GM04503 (cell line): ENCODE data around the gene MAP1B.
"Not testable (repeated sequence)": the region's sequence is repeated elsewhere in the genome, so short reads cannot be mapped to it uniquely, and the experiment has no call there.

Experiments
- DNase-seq: peaks from one replicate; pipeline ENCODE4 v3.0.0-alpha.2; 2012; ENCODE audit warnings: low read depth

The MAP1B gene

DNA sequence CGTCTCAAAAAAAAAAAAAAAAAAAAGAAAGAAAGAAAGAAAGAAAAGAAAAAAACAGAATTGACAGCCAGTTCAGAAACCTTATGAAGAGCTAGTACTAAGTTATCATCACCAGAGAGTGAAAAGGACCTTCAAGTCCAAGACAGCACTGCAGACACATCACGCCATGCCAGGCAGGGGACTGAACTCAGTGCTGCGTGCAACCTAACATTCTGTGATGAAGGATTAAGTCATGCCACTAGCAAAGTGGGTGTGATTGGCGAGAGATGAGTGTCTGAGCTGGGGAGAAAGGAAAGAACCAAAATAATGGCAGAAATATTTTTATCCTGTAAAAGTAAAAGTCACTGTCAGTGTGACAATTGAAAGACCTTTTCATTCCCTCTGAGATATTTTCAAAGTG lies 54.7 kb downstream of the MAP1B start:
- DNase-seq, result no peak

DNA sequence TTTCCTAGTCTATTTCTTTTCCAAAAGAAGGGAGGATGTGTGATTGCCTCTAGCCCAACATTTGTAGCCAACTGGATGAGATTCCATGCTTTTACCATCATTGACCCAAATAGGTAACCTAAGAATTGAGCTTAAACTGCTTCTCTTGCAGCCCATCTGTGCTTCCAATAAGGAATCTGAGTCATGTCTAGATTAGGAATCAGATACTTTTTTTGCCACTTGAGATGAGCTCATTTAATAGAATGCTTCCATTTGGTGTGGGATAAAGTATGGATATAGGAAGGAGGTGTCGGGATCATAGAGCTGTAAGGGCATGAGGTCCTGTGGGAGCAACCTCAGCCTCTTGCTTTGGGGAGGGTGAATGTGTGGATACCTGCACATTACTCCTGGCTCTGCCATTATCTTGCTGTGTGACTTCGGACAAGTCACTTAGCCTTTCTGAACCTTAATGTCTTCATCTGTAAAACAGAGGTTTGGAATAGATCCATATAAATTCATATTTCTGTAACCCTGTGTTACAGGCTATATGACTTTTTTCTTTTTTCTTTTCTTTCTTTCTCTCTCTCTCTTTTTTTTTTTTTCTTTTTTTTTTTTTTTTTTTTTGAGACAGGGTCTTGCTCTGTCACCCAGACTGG lies 56.2 kb downstream of the MAP1B start:
- DNase-seq, result no peak

DNA sequence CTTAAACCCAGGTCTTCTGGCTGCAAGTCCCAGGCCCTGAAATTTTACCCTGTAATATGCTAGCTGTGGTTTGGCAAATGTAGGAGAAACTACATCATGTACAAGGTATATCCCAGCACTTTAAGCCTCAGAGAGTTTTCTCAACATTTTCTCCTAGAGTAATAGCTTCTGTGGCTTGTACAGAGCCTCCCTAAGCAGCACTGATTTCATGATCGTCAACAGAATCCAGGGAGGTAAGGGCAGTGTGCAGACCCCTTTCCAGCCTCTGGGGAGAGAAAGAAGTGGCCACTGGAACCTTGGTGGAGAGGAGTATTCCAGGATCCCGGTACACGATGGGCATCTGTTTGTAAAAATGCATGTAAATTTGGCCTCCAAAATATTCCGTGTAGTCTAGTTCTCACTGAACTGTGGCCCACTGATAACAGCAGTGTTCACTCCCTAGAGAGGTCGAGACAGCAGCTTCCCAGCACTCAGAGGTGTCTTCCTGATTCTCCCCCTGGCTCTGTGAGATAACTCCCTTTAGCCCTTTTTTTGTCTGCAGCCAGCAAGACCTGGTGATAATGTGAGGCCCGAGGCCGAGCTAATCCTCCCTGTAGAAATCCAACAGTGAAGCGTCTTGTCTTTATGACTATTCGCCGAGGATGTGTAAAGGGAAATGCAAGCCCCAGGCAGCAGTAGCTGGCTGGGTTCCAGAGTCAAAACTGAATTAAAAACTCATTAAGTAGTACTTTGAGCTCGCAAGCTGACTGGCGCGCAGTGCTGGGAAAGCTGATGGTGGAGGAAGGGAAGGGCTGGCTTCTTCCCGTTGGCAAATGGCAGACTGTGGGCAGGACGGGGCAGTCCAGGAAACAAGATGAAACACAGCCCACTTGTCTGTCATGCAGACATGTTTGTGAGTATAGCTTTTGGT lies 59.0 kb downstream of the MAP1B start:
- no peak for DNase-seq

DNA sequence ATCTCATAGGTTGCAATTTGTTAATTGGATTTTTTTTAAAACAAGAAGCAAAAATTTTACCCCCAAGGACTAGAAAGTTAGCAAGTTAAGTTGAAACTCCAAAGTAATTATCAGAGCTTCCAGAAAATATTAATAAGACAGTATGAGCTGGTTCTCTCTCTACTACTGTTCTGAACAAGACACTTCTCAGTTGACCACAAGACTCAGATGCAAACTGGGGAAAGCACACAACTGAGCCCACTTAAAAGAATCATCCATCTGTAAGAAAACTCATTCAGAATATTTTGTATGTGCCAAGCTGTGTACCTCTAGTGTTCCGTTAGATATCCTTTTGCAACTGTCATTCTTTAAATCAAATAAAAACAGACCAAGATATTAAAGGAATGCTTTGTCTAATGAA lies 60.0 kb downstream of the MAP1B start:
- DNase-seq, result no peak

DNA sequence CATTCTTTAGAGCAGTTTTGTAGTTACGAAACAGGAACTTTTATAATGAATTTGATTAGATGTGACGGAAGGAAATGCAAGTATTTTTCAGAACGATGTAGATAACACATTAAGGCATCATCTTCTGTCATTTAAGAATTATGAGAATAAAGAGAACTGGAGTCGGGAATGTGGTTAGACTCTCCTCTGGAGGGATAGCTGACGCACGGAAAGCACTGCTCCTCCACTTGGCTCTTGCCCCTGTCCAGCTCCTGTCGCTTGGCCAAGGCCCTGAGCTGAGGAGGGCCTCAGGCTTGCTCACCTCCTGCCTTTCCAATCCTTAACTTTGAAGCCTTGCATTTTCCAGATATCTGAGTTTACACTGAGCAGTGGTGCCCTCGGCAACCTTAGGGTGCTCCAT lies 60.5 kb downstream of the MAP1B start:
- DNase-seq, result no peak

DNA sequence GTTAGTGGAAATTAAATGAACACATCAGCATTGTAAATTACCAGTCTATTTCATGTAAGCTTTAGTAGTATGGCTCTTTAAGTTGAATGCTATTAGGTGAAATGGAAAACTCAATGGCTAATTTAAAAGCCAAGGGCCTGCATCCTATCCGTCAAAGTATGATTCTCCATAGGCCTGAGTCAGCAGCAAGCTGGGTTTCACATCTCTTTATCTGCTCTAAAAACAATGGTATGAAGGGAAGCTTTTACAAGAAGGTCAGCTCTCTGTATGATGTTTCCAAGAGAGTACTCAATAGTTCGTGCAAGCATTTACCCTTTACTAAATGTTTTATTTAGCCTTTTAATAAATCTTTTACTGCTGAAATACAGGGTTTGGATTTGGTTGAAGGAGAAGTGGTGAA lies 62.8 kb downstream of the MAP1B start:
- DNase-seq, result no peak

DNA sequence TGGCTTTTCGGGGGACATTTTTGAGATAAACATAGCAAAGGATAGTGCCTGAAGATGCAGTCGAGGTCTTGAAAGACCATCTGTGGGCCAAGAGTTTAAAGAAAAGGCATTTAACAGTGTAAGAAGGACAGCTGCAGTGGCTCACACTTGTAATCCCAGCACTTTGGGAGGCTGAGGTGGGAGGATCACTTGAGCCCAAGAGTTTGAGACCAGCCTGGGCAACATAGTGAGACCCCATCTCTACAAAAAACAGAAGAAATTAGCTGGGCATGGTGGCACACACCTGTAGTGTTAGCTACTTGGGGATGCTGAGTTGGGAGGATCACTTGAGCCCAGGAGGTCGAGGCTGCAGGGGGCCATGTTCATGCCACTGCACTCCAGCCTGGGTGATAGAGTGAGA lies 63.9 kb downstream of the MAP1B start:
- DNase-seq, result not testable (repeated sequence)

DNA sequence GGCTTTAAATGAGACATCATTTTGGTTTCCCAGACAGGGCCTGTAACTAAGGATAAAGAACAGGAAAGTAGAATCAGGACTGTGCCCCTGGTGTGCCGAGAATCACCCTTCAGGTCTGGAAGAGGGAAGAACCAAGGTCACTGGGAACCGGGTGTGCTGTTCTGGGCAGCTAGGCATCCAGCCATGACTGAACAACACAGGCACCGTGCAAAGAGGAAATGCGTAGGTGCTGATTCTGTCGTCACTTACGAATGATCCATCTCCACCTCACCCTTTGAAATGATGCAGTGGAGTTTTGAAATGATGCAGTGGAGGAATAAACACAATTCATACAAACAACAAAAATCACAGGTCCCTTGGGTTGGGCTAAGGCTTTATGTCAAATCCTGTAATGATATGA lies 64.4 kb downstream of the MAP1B start:
- DNase-seq, result no peak

DNA sequence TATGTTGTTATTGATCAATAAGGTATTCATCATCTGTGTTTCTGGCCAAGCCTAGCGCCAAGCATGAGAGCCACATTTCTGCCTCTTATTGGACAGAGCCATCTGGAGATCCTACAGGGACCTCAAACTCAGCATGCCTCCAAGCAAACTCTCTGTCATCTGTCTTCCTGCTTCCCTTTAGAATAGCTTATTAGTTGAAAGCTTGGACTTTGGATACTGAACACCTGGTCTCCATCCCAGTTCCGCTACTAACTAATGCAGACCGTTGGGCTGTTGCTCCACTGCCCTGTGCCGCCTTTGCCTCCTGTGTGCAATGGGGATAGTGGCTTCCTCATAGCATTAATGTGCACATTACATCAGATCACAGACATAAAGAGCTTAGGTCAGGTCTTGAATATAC lies 65.5 kb downstream of the MAP1B start:
- DNase-seq, result no peak

DNA sequence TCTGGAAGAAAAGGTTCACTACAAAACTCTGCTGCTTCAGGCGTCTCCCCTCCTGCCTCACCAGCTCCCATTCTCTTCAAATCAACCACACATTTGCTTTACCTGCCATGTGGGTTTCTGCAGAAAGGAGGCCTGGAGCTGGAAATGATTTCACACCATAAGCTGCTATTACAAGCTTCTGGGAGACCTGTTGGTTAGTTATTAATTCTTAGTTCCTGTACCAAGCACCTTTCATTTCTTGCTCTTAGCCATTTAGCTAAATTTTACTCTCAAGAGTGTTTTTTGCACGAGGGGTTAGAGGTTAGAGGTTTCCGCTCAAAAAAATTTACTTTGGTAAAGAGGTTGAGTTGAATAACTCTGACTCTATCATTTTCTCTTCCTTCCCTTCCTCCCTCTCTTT lies 70.3 kb downstream of the MAP1B start:
- no peak for DNase-seq

DNA sequence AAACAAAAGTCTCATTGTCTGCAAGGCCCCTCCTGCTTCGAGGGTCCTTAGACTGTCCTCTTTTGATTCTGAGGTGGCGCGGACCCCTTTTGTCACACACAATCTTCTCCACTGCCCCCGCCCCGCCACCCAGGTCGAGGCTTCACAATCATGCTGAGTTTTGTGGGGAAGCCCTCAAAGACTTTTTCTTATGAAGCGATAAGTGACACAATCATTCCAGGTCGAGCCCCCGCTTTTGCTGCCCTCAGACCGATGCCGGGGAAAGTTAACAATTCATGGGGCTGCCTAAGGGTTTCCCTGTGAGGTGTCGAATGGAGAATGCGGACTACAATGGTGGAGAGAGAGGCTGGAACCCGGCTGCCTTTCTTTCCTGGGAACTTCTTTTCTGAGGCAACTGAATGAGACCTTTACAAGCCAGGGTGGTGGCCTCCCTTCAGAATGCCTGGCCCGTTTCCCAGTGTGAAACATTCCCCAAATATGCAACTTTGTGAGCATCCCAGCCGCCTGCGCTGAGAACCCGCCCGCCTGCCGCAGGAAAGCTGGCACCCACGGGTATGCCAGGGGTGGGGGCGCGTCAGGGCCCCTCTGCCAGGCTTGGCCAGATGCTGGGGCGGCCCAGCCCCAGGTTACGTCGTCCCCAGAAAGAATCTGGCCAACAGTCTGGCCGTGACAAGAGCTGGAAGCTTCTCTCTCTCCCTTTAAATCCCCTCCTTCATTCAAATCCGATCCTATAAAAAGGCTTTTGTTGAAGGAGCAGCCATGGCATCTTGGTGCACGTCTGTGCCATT lies 71.9 kb downstream of the MAP1B start:
- peak; percentile 84 for DNase-seq

DNA sequence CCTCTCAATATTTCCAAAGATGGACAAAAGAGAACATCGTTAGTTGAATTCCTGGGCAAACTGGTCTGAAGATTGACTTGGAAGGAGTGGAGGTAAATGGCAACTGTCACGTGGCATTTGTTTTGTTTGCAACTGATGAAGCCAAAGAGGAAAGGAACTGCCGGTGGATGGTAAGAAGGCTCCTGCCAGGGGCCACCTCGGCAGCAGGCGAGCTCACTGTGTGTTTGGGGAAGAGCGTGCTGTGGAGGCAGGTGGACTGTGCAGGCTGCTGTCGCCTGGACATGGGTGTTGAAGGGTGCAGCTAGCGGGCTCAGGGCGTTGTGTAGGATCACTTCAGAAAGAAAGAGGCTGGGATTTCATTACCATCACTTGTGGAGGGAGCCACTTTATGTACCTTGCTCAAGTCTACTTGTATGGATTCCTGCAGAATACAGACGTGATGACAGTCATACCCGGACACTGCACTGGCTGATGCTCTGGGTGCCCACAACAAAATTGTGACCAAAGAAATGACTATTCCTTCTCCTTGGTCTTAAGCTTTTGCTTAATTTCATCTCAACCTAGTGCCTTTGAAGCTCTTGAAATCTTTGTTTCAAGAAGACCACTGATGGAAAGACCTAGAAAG lies 72.7 kb downstream of the MAP1B start:
- DNase-seq, result no peak

DNA sequence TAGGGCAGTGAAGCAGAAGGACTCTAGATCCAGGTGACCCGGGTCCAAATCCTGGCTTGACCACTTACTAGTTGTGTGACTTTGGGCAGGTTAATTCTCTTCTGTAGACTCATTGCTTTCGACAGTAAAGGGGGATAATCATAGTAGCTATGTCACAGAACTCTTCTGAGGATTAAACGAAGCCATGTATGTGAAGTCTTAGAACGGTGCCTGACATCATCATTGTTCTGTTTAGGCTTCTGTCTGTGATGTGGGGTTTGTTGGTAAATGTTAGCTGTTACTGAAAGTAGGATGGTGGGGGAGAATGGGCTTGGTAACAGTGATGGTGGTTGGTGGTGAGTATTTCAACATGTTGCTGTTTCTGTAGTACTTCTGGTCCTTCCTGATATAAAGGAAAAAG lies 73.7 kb downstream of the MAP1B start:
- no peak for DNase-seq

DNA sequence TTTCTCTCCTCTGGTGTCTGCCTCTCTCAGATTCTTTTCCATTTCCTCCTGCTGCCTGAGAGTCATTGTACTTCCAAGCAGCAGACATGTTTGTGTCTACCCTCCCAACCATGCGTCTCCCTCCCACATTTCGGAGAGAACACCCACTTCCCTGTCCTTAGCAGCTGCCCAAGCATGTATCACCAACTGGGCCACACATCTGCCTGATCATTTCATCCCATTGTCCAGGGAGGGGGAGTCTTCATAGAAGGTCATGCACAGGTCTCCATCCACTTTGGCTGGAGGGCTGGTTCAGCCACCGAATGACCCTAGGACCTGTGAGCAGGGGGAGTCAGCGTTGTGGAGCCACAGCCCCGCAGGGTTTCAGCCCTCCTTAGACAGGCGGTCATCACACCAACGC lies 75.4 kb downstream of the MAP1B start:
- DNase-seq, result no peak

DNA sequence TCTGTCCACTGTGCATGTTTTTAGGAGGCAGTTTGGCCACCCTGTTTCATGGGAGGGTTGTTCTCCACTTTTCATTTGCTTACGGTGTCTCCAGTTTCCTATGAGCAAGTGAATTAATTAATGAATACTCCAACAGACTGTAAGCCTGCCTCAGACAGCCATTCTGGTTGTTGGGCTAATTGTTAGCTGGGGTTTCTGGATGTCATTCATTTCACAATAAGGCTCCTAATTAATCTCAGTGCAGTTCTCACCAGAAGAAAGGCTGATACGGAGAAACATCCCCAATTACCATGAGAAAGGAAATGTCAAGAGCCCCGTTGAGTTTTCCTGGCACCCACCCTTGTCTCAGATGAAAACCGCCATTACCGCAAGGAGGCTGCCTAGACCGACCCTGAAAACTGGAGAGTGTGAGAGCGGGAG lies 75.8 kb downstream of the MAP1B start:
- DNase-seq, result no peak

DNA sequence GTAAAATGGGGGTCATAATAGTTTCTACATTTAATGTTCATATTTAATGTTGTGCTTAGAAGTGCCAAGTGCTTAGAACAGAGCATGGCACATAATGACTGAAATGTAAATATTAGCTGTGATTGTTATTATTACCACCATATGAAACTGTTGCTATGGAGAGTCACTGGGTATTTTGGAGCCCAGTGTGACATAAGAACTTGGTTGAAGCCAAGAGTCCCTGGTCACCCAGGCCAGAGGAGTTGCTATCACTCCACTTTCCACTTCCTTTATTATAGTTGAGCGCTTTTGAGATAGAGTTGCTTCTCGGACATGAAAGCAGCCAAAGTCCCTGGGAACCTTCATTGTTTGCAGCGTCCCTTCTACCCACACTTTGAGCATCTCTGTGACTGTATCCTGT lies 77.1 kb downstream of the MAP1B start:
- DNase-seq, result no peak

DNA sequence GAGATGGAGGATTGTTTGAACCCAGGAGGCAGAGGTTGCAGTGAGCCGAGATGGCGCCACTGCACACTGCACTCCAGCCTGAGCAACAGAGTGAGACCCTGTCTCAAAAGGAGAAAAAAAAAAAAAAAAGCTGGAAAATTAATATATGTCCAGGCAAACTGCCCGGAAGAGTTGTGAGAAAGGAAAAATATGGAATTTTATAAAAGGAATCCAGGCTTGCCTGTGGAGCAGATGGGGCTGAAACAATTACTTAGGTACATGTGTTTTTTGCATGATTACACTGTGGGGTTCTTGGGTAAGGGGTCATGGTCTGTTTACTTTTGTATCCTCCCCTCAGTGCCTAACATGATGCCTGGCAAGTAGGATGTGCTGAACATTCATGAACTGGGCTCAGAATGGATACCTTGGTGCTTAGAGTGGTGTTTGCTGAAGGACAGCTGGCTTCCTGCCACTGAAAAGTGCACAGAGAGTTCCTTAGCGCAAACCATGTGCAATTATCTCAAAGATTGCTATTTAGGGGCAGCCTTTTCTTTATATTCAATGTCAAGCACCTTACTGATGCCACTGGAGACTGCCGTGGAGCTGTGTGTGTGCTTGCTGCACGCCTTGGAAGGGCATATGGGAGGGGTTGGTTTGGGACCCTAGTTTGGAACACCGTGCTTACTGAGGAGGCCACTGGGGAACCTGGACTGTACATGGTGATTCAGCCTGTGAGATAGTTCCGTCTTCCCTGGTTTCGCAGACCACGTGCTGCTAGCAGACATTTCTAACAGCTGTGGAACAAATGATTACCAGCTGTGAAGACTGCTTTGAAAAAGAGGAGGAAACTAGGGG lies 78.4 kb downstream of the MAP1B start:
- DNase-seq, result no peak

DNA sequence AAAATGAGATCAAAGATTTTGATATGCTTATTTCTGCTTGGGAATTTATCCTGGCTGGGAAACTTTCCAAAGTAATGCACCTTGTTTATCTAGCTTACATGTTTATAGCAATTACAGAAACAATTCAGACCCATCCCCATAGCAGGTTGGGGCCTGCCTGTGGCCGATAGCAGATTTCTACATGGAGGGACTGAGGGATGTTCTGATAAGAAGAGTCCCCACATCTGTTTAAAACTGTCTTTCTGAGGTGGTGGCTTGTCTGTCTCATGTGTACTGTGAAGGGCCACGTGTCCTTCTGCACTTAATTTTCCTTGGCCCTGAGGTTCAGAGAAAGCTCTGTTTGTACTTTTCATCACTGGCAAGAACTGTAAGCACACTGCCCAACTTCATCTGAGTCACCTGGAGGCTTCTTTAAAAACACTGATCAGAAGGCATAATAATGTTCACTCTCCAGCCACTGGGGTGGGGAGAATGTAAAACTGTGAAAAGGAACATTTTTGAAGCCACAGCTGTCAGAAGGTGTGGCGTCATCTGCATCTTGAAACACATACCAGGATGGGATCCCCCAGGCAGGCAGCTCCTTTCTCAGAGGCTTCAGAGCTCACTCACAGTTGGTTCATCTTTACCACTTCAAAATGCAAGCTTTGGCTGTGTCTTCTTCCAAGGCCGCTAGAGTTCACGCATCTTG lies 80.3 kb downstream of the MAP1B start:
- no peak for DNase-seq

DNA sequence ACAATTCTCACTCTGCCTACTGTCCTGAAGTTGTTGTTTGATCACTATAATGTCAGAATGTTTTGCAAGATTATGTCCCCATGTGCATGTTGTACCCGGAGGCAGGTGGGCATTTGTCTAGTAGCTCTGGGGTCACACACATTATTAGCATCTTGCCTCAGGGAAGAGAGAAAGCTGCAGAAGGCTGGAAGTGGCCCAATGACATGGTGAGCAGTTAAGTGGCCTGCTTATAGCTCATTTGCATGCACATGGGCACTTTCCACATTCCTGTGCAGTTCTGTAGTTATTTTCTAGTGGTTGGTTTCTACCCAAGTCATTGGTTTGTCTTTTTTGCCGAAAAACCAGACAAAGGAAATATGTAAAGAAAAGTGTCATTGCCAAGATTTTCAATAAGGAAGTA lies 80.9 kb downstream of the MAP1B start:
- no peak for DNase-seq

DNA sequence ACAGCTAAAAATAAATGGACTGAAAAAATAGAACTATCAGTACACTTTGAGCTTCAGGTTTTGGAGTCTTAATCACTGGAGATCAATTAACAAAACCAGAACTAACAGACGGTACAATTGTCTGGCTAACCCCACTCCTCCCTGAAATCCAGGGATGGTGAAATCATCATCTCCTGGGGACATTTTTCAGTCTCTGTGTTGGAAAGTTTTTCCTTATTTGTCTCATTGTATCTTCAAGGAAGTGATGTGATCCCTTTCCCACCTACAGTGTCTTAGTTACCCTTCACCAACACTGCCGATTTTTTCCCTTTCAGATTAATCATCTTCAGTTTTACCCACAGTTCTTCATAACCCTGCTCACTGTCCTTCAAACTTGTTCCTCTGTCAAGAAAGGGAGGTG lies 81.9 kb downstream of the MAP1B start:
- no peak for DNase-seq

DNA sequence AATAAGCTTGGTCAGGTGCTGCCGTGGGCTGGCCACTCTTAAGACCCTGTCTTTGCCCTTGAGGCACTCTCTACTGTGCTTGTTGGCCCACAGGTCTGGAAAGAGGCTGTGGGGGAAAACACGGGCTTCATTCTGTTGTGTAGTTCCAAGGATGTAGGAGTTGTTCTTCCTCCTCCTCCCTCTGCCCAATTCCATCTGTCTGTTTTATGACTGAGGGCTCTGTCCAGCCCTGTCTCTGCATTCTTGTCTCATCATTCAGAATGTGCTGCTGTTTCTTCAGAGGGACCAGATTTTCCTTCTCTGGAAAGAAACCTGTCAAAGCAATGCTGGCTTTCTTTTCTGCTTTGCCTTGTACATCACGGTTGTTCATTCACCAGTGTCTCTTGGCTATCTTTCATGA lies 84.1 kb downstream of the MAP1B start:
- no peak for DNase-seq
